Cardiac fibroblast (primary cell): Measurements from ENCODE around the gene LAMC1.

ENCODE experiments used
- DNase-seq, 2 donors: peaks; one replicate each; pipeline versions ENCODE4 v3.0.0 to v3.0.0-alpha.2; 2010; ENCODE audit warnings: low read depth in 2 of 2
- H3K4me3 ChIP-seq, 2 donors: replicated peaks in 1 of 2; 1 replicate in 1 of 2; 2 replicates in 1 of 2; pipeline ENCODE4 v1.5.1; 2011; ENCODE audit warnings: low read depth in 2 of 2, low read length in 2 of 2, mild to moderate bottlenecking in 2 of 2, moderate library complexity in 1 of 2
- TF ChIP-seq, protein P1 (sequence below): IDR thresholded peaks from one replicate; pipeline ENCODE4 v1.5.1; 2011; ENCODE audit warnings: low read depth, mild to moderate bottlenecking, low read length, inconsistent platforms

LAMC1 gene

GRCh38 chr1:183110326-183110880 lies 87.2 kb downstream of the LAMC1 start:
- H3K4me3 ChIP-seq = no peak overlapping the region
- no peak for DNase-seq
- TF ChIP-seq, protein P1, sequence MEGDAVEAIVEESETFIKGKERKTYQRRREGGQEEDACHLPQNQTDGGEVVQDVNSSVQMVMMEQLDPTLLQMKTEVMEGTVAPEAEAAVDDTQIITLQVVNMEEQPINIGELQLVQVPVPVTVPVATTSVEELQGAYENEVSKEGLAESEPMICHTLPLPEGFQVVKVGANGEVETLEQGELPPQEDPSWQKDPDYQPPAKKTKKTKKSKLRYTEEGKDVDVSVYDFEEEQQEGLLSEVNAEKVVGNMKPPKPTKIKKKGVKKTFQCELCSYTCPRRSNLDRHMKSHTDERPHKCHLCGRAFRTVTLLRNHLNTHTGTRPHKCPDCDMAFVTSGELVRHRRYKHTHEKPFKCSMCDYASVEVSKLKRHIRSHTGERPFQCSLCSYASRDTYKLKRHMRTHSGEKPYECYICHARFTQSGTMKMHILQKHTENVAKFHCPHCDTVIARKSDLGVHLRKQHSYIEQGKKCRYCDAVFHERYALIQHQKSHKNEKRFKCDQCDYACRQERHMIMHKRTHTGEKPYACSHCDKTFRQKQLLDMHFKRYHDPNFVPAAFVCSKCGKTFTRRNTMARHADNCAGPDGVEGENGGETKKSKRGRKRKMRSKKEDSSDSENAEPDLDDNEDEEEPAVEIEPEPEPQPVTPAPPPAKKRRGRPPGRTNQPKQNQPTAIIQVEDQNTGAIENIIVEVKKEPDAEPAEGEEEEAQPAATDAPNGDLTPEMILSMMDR = no peak

DNA sequence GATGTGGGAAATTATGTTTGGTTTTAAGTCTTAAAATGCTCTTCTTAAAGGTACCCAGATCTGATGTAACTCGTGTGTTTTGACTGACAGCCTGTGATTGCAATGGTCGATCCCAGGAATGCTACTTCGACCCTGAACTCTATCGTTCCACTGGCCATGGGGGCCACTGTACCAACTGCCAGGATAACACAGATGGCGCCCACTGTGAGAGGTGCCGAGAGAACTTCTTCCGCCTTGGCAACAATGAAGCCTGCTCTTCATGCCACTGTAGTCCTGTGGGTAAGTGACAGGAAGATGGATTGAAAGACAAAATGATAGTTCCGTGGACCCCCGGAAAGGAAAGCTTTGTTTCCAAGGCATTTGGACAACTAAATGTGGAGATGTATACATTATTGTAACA lies 91.2 kb downstream of the LAMC1 start:
- TF ChIP-seq, protein P1 = no peak
- H3K4me3 ChIP-seq = no peak overlapping the region
- DNase-seq = no peak

DNA sequence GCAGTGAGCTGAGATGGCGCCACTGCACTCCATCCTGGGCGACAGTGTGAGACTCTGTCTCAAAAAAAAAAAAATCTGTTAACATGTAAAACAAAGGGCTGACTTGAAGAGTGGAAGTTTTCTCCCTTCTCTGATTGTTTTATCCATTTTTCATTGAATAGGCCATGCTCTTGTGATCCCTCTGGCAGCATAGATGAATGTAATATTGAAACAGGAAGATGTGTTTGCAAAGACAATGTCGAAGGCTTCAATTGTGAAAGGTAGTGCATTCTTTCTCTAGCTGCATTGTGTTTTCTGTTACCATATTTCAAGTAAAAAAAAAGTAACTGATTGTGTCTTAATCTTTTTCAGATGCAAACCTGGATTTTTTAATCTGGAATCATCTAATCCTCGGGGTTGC lies 93.2 kb downstream of the LAMC1 start:
- DNase-seq = peak in 1 of 2 donors; percentile 49
- TF ChIP-seq, protein P1 = no peak
- H3K4me3 ChIP-seq = no peak overlapping the region

DNA sequence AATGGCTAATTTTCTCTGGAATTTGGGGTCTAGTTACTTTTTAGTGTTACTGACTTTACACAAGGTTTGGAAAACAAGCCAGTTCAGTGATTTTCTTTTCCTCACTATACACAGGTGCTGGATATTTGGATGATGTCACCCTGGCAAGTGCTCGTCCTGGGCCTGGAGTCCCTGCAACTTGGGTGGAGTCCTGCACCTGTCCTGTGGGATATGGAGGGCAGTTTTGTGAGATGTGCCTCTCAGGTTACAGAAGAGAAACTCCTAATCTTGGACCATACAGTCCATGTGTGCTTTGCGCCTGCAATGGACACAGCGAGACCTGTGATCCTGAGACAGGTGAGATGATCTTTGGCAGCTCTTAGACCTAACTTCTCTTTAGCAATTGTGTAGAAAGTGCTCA lies 98.4 kb downstream of the LAMC1 start:
- TF ChIP-seq, protein P1 = no peak
- no peak overlapping the region for H3K4me3 ChIP-seq
- DNase-seq = no peak

- no peak overlapping the region for H3K4me3 ChIP-seq
- DNase-seq = peak in 1 of 2 donors; percentile 30
- TF ChIP-seq, protein P1 = no peak
Observed at GRCh38 chr1:183124259-183124658, 101.0 kb downstream of the LAMC1 start.

- TF ChIP-seq, protein P1 = no peak
- no peak for DNase-seq
- H3K4me3 ChIP-seq = no peak overlapping the region
Observed at GRCh38 chr1:183125279-183125999, 102.2 kb downstream of the LAMC1 start.

- no peak overlapping the region for H3K4me3 ChIP-seq
- TF ChIP-seq, protein P1 = no peak
- DNase-seq = no peak
Observed at GRCh38 chr1:183126000-183126366, 102.8 kb downstream of the LAMC1 start.
